Putamen (tissue), 1 donor: ENCODE data around the gene TEAD1.

ENCODE experiments used
- DNase-seq: peaks from one replicate; pipeline ENCODE4 v3.0.0-alpha.2; 2016; ENCODE audit warnings: low spot score

The TEAD1 gene

GRCh38 chr11:12811861-12812260 lies 137.6 kb downstream of the TEAD1 start:
- DNase-seq = no peak

GRCh38 chr11:12812849-12813248 lies 138.6 kb downstream of the TEAD1 start:
- no peak for DNase-seq

GRCh38 chr11:12813371-12814225 lies 139.4 kb downstream of the TEAD1 start:
- no peak for DNase-seq

DNA sequence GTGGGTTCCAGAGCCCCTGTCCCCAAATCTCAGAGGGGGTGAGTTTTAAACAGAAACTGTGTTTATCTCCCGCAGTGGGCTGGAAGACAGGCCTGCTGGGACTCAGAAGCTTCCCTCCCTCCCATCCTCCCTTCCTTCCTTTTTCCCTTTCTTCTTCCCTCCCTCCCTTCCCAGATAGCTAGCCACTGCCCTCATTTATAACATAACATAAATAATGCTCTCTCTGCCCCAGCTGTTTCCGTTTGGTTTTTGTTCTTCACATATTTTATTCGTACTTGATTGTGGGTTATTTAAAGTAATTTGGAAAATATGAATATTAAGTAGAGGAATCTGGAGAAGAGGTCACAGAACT lies 140.9 kb downstream of the TEAD1 start:
- DNase-seq = no peak

- DNase-seq = no peak
Measured at GRCh38 chr11:12815931-12816494, 141.8 kb downstream of the TEAD1 start.

GRCh38 chr11:12817681-12818332 lies 143.6 kb downstream of the TEAD1 start:
- no peak for DNase-seq

DNA sequence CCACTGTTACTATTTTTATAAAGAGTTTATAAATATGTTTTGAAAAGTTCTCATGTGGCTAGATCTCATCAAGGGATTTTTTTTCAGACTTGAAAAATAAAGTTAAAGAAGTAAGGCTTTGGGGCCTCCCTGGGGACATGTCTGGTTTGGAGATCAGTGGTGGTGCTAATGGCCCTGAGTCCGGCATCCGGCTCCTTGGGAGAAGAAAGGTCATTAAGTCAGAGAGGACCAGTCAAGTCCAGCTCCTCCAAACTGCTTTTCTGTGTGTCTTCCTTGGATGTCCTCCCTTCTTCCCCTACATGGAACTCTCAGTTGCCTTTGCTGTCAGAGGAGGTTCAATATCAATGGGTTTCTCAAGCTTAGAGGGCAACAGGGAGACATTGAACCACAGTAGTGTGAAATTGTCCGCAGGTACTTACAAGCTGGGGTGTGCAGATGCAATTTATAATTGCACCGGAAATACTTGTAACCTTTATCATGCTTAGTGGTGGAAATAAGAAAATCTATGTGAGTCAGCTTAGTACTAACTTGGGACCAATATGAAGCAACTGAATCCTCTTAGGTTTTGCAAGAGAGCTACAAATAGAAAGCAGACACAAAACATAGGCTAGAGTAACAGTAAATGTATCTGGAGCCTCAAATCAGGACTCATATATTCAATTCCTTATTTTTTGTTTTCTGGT lies 144.3 kb downstream of the TEAD1 start:
- DNase-seq = no peak

DNA sequence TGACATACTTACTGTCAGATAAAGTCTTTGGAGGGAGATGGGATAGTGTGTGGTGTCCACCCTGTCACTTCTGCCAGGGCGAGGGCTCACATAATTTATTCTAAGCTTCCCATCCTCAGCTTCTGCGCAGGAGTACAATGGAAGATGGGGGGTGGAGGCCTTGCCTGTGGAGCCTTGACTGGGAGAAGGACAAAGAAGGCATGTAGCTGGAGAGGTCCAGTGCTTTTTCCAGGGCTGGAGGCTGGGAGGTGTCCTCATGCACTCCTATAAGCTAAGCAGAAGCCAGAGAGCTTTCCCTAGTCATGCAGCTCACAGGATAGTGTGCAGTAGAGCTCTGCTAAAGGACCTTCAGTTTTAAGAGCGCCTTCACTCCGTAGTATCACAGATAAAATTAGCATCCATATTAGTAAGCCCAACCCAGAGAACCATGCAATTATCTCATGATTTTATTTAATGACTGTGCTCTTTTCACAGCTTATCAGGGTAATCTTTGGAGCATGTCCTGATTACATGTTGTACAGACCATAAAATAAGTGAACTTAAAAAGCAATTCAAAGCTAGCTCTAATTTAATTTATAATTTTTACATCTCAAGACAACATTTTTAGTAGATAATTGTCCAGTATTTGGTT lies 148.3 kb downstream of the TEAD1 start:
- no peak for DNase-seq

DNA sequence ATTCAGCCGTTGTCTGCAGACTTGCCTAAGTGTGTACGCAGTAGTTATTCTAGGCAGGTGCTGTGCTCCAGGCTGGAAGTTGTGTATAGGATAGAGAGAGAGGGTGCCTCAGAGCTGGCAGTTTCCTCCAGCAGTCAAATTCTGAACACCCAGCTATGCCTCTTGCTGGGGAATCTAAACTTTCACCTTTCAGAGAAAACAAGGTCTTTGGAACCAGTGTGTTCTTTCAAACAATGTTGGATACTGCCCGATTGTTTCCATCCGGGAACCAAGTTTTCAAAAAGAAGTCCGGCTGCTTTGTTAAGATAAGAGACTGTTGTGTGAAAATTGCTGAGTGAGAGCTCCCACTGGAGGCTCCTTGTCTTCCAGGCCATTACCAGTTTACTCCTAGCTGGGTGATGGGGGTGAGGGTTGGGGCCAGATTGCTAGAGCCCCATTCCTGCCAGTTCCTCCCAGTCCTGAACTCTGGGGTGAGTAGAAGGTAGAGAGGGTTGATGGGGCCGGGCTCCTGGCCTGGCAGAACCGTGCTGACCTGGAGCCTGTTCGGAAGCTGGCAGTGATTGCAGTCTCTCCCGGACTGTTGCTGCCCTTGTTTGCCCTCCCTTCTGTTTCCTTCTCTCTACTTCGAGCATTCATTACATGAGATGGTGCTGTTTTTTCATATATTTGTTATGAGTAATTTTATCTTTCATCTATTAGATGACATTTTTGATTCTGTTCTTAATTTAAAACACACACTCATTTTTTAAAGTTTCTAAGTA lies 150.2 kb downstream of the TEAD1 start:
- no peak for DNase-seq

DNA sequence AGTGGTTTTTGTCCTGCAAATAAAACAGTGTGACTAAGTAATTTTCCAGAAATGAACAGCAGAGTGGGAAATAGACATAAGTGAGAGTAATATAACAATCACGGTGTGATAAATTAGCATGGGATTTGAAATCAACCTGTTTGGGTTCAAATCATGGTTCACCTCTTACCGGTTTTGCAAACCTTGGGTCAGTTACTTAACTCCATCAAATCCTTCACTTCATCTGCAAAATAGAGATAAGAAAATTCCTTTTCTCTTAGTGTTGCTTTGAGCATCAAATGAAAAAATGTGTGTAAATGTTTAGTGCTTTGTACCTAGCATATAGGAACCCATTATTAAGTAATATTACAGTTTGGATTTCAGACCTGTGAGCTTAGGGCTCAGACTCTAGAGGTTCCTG lies 152.2 kb downstream of the TEAD1 start:
- DNase-seq = no peak

- DNase-seq = no peak
Measured at GRCh38 chr11:12827369-12827768, 153.1 kb downstream of the TEAD1 start.

- peak; percentile 73 for DNase-seq
Measured at GRCh38 chr11:12827929-12828812, 153.9 kb downstream of the TEAD1 start.

DNA sequence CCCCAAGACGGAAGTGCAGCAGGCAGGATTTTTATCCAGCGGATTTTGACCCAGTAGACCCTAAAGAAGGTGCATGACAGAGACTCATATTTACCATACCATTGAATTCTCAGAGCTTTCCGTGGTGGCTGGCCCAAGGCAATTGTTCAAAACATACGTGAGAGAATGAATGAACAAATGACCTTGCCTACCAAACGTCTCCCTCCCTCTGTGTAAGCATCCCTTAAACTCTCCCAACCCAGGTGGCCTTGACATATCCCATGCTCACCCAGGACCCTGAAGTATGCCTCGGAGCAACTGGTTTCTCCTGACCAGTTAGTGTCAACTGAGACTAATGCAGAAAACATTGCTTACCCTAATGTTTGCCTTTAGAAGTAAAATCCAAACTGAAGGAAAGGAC lies 154.9 kb downstream of the TEAD1 start:
- no peak for DNase-seq

DNA sequence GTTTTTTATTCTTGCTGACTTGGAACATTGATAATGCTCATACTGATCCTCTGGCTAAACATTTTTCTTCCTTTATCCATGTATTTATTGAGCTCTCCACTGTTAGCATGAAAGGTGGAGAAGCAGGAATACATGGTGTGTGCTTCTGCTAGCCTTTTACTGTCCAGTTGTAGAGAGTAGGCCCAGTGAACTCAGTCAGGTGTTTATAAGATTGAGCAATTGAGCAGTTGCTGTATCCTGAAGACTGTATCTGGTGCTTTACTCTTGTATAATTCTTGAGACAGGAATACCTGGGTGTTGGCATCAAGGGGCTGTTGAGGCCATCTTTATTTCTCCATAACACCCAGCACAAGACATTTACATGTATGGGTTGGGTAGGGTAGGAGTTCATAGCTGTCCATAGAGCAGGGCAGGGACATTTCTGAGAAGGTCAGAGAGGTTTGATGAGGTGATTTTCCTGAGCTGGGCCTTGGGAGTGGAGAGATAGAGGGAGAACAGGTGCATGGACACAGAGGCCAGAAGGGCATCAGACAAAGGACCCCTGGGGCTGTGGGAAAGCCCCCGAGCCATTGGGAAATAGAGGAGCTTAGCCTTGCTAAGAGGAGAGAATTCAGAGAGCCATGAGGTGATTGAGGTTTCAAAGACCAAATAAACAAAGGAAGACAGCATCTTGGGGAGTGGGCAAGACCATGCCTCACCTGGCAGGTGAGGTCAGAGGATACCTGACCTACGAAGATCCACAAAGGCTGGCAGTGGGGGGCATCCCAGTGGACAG lies 155.5 kb downstream of the TEAD1 start:
- DNase-seq = no peak

GRCh38 chr11:12831471-12832202 lies 157.4 kb downstream of the TEAD1 start:
- no peak for DNase-seq

DNA sequence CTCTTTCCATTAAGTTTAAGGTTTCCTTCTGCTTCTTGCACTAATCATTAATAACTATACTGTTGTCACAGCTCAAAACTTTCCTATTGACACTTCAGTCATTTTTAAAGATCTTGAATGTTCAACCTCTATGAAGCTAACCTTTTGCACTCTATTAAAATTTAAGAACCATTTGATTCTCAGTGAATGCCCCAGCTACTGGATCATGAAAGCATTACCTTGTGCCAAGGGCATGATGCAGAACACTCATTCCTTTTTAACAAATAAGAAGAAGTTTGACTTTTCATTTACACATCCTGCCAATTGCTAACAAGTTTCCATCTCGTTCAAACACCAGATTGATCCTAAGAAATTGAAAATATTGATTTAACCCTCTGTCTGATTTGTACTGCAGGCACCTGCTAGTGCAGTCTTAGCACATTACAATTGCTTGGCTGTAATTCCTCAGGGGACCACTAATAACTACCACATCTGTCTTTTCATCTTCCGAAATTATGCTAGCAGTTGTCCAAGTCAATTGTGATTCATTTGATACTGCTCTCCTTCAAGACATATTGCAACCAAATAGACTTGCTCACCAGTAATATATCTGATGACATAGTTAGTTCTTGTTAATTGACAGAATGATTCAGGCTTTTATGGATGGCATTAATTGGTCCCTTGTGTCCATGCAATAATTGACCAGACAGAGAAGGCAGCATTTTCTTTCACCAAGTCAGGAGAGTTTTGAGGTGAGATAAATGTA lies 158.4 kb downstream of the TEAD1 start:
- no peak for DNase-seq

DNA sequence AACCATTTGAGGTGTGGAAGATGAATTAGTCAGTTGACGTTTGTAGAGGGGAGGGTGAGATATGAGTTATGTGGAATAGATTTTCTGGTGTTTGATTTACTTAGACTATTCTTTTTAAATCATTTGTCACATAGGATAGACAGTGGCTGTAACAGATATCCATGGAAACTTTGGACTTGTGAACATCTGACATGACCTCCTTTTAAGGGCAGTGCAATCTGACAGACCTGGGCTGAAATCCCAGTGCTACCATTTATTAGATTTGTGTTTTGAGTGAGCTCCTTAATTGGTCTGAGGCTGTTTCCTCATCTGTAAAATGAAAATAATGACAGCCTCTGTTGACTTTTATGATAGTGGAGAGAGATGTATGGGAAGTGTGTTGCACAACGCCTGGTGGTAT lies 159.9 kb downstream of the TEAD1 start:
- no peak for DNase-seq

DNA sequence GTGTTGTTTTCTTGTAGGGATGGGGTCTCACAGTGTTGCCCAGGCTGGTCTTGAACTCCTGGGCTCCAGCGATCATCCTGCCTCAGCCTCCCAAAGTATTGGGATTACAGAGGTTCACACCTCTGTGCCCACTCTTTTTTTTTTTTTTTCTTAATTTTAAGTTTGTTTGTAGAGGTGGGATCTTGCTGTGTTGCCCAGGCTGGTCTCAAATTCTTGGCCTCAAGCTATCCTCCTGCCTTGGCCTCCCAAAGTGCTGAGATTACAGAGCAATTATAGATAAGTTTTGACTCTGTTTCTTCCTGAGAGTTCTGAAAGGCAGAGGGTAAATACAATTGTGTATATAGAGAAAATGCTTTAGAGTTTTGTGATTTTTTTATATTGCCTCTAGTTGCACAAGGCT lies 160.4 kb downstream of the TEAD1 start:
- no peak for DNase-seq
